ENCODE measurements around the gene MAN1A2. TPM values are rescaled to one million over a fixed set of nuclear protein-coding genes. Genes with fewer than 3 reads are reported as not detected.

The MAN1A2 gene
- total RNA-seq, 1 experiment from 2014 or later: 38.1 TPM

DNA sequence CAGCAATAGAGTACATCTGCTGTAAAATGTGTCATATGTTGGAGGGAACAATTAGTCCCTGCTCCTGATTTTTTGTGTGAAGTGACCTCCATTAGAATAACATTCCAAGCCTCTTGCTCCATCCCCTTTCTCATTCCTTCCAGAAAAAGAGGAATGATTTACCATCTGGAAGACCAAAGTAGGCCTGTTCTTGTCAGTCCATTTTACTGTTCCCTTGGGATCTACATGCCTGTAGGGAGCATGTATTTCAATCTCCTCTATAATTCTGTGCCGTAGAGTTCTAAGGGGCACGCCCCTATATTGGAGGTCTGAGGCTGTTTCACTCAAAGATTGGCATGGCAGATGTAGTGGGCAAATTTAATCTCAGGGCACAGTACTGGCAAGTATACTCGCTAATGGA, 48.8 kb upstream of the MAN1A2 start:
- TF ChIP-seq ZNF274 (IDR thresholded peaks at IDR 0.05; ENCODE audit: low read depth, low read length) (no peak), SRF (IDR thresholded peaks at IDR 0.05; ENCODE audit: low read depth) (no peak), CEBPB (IDR thresholded peaks at IDR 0.05; ENCODE audit: low read depth) (no peak), SP1 (IDR thresholded peaks at IDR 0.05; ENCODE audit: low read depth) (no peak), ZFX (IDR thresholded peaks at IDR 0.05) (no peak), EZH2phosphoT487 (IDR thresholded peaks at IDR 0.05; ENCODE audit: borderline replicate concordance) (no peak), YY1 (IDR thresholded peaks at IDR 0.05; ENCODE audit: extremely low read depth, insufficient replicate concordance, low read depth, low read length) (no peak), RAD21 (IDR thresholded peaks at IDR 0.05; ENCODE audit: low read depth) (no peak), EZH2 (IDR thresholded peaks at IDR 0.05) (no peak), CBX3 (IDR thresholded peaks at IDR 0.05; ENCODE audit: low read depth) (no peak), JUND (IDR thresholded peaks at IDR 0.05) (no peak), TCF7L2 (IDR thresholded peaks at IDR 0.05; ENCODE audit: borderline replicate concordance, extremely low read depth, insufficient read depth, insufficient read length) (no peak), POLR2A (IDR thresholded peaks at IDR 0.05; ENCODE audit: borderline replicate concordance, extremely low read depth, insufficient read depth, insufficient read length) (no peak)
- TF ChIP-seq, protein P1, sequence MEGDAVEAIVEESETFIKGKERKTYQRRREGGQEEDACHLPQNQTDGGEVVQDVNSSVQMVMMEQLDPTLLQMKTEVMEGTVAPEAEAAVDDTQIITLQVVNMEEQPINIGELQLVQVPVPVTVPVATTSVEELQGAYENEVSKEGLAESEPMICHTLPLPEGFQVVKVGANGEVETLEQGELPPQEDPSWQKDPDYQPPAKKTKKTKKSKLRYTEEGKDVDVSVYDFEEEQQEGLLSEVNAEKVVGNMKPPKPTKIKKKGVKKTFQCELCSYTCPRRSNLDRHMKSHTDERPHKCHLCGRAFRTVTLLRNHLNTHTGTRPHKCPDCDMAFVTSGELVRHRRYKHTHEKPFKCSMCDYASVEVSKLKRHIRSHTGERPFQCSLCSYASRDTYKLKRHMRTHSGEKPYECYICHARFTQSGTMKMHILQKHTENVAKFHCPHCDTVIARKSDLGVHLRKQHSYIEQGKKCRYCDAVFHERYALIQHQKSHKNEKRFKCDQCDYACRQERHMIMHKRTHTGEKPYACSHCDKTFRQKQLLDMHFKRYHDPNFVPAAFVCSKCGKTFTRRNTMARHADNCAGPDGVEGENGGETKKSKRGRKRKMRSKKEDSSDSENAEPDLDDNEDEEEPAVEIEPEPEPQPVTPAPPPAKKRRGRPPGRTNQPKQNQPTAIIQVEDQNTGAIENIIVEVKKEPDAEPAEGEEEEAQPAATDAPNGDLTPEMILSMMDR (IDR thresholded peaks at IDR 0.05 in 2 of 3, conservative IDR thresholded peaks at IDR 0.05 in 1 of 3; ENCODE audit: borderline replicate concordance in 1 of 3, insufficient read depth in 1 of 3, low read depth in 2 of 3, low read length in 2 of 3): no peak
- TF ChIP-seq, protein P2, sequence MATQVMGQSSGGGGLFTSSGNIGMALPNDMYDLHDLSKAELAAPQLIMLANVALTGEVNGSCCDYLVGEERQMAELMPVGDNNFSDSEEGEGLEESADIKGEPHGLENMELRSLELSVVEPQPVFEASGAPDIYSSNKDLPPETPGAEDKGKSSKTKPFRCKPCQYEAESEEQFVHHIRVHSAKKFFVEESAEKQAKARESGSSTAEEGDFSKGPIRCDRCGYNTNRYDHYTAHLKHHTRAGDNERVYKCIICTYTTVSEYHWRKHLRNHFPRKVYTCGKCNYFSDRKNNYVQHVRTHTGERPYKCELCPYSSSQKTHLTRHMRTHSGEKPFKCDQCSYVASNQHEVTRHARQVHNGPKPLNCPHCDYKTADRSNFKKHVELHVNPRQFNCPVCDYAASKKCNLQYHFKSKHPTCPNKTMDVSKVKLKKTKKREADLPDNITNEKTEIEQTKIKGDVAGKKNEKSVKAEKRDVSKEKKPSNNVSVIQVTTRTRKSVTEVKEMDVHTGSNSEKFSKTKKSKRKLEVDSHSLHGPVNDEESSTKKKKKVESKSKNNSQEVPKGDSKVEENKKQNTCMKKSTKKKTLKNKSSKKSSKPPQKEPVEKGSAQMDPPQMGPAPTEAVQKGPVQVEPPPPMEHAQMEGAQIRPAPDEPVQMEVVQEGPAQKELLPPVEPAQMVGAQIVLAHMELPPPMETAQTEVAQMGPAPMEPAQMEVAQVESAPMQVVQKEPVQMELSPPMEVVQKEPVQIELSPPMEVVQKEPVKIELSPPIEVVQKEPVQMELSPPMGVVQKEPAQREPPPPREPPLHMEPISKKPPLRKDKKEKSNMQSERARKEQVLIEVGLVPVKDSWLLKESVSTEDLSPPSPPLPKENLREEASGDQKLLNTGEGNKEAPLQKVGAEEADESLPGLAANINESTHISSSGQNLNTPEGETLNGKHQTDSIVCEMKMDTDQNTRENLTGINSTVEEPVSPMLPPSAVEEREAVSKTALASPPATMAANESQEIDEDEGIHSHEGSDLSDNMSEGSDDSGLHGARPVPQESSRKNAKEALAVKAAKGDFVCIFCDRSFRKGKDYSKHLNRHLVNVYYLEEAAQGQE (IDR thresholded peaks at IDR 0.05; ENCODE audit: low read depth): no peak
- TF ChIP-seq, protein P3, sequence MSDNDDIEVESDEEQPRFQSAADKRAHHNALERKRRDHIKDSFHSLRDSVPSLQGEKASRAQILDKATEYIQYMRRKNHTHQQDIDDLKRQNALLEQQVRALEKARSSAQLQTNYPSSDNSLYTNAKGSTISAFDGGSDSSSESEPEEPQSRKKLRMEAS (IDR thresholded peaks at IDR 0.05): no peak
- no peaks in the 10 kb centered on the region for H4K20me1 ChIP-seq (ENCODE audit: insufficient read depth)
- RAD21 ChIA-PET (ENCODE audit: low non-redundant PET in 1 of 2, low total read pairs in 2 of 2, uncharacterized antibody in 2 of 2, unreplicated experiment in 2 of 2): no interaction called here
- H3K9me3 ChIP-seq (ENCODE audit: control insufficient read depth in 1 of 2, insufficient read depth in 1 of 2, low read depth in 1 of 2, low read length in 2 of 2): no peaks in the 10 kb centered on the region
- no peak overlapping the region for H2AFZ ChIP-seq (ENCODE audit: low read depth, low read length, poor library complexity, severe bottlenecking)
- H3K4me3 ChIP-seq (replicated peaks in 1 of 2; ENCODE audit: low read depth in 1 of 2, low read length in 2 of 2): no peak overlapping the region
- CTCF ChIA-PET: interaction anchor here (1.1 kb wide), 1 partner anchor 34 kb away, joined by 3 read pairs; no protein-coding TSS in a partner anchor
- no TSS peak for BruUV-seq (replicated peaks)
- H3K4me2 ChIP-seq (ENCODE audit: low read length): no peak overlapping the region
- H3K27ac ChIP-seq (ENCODE audit: low read depth, low read length): no peak overlapping the region
- H3K27me3 ChIP-seq (ENCODE audit: insufficient read depth, low read length): peaks cover 25% of the 10 kb centered on the region; the same call in 1 of the 2 replicates
- intact Hi-C loops (cut with micrococcal nuclease): loop anchor here (10.0 kb wide), 1 partner anchor 436 kb away; no protein-coding TSS in a partner anchor
- ATAC-seq: no peak
- no peaks in the 10 kb centered on the region for H3K79me2 ChIP-seq (ENCODE audit: insufficient read depth, low read length)
- POLR2A ChIA-PET: no interaction called here
- no peaks in the 10 kb centered on the region for H3K36me3 ChIP-seq (ENCODE audit: control insufficient read depth in 1 of 2, insufficient read depth in 2 of 2, low read length in 2 of 2)
- DNase-seq (ENCODE audit: low read depth, low spot score): no peak
- H3K9ac ChIP-seq (ENCODE audit: low read length): no peak overlapping the region
- no peaks in the 10 kb centered on the region for H3K9me2 ChIP-seq (ENCODE audit: insufficient read depth)
- H3K4me1 ChIP-seq (ENCODE audit: control insufficient read depth in 1 of 2, insufficient read depth in 2 of 2, low read length in 2 of 2): no peaks in the 10 kb centered on the region

All from HCT116 (cell line).